ENCODE results near the gene AP2B1. TPM values are rescaled to one million over a fixed set of nuclear protein-coding genes. Genes with fewer than 3 reads are reported as not detected.

The AP2B1 gene
- total and polyA plus RNA-seq, 9 of the 15 experiments (the other 6 are each of a cell fraction or from before 2014, with no cell fraction given): 60.1 to 287 (median 105) TPM

- Histone ChIP-seq H3K27ac (ENCODE audit: extremely low read depth, low read depth, low read length) (no peak overlapping the region), H3K9me1 (ENCODE audit: control insufficient read depth, insufficient read depth, low read length) (no peaks in the 10 kb centered on the region), H3K27me3 (ENCODE audit: control insufficient read depth in 2 of 2, insufficient read depth in 2 of 2, low read length in 2 of 2) (peaks cover under 1 to 1% of the 10 kb centered on the region in 2 experiments; a peak in 3 of 5 replicates), H3K9ac (ENCODE audit: insufficient read depth in 1 of 2, low read depth in 2 of 2, low read length in 2 of 2) (no peak overlapping the region), H3K36me3 (ENCODE audit: control insufficient read depth, insufficient read depth, low read length) (peaks cover 54% of the 10 kb centered on the region), H3K4me3 (no peak overlapping the region), H3K4me2 (ENCODE audit: insufficient read depth, low read length) (no peak overlapping the region), H3K79me2 (ENCODE audit: control insufficient read depth, insufficient read depth, low read length) (no peaks in the 10 kb centered on the region), H2AFZ (ENCODE audit: low read depth, low read length) (no peak overlapping the region), H4K20me1 (replicated peaks; ENCODE audit: control insufficient read depth, insufficient read depth, low read length) (no peaks in the 10 kb centered on the region; the same call in 1 of the 2 replicates), H3K9me3 (replicated peaks; ENCODE audit: control insufficient read depth, insufficient read depth, low read depth, low read length) (no peaks in the 10 kb centered on the region), H3K4me1 (replicated peaks in 1 of 2; ENCODE audit: control insufficient read depth in 2 of 2, insufficient read depth in 2 of 2, low read length in 2 of 2) (peaks cover 3 to 9% of the 10 kb centered on the region in 2 experiments; a peak in 3 of 5 replicates)
- FAIRE-seq: no peak
- no TSS peak for BruUV-seq (replicated peaks)
- no peak for DNase-seq (ENCODE audit: extremely low read depth in 1 of 4, low spot score in 3 of 4)
- TF ChIP-seq ZNF778 (CRISPR knock-in tag; IDR thresholded peaks at IDR 0.05): no peak
- TF ChIP-seq NR3C1 (CRISPR knock-in tag; IDR thresholded peaks at IDR 0.05): no peak
- TF ChIP-seq POLR2AphosphoS2 (IDR thresholded peaks at IDR 0.05; ENCODE audit: low read length): 0 out of 2 replicates have a peak, but pooled peaks have one; percentile 6
- TF ChIP-seq ZNF444 (CRISPR knock-in tag; IDR thresholded peaks at IDR 0.05): no peak
- TF ChIP-seq SUPT5H (IDR thresholded peaks at IDR 0.05): 0 out of 2 replicates have a peak, but pooled peaks have one; percentile 30
- TF ChIP-seq MTA2 (IDR thresholded peaks at IDR 0.05; ENCODE audit: low read depth): no peak
- no peak for TF ChIP-seq RBM14 (IDR thresholded peaks at IDR 0.05; ENCODE audit: borderline replicate concordance, insufficient read depth, low read depth, low read length)
- no peak for TF ChIP-seq ZNF24 (IDR thresholded peaks at IDR 0.05)
- TF ChIP-seq RNF2 (IDR thresholded peaks at IDR 0.05): no peak
- no peak for TF ChIP-seq SFPQ (IDR thresholded peaks at IDR 0.05; ENCODE audit: low read depth, low read length)
- no peak for TF ChIP-seq HNRNPH1 (optimal IDR thresholded peaks at IDR 0.05; ENCODE audit: low read depth, low read length)
- no peak for TF ChIP-seq ZNF445 (CRISPR knock-in tag; IDR thresholded peaks at IDR 0.05; ENCODE audit: low read depth)
- no peak for ATAC-seq
- in situ Hi-C loops (cut with MboI): loop anchor here (25.0 kb wide), 1 partner anchor 1290 kb away; no protein-coding TSS in a partner anchor
- POLR2A ChIA-PET: interaction anchor here (0.6 to 1.0 kb wide), 3 partner anchors 21 to 126 kb away, joined by 3 to 4 read pairs (median 3); no protein-coding TSS in a partner anchor
- CTCF ChIA-PET (ENCODE audit: low intra/inter-chr PET ratio): no interaction called here
- intact Hi-C loops (cut with micrococcal nuclease): no loop called here
- WGBS (ENCODE audit: insufficient coverage, low coverage, missing lambda C conversion rate): 69% methylated on average over 5 of the region's 5 CpGs
Observed at GRCh38 chr17:35726953-35727460, 139.9 kb downstream of the AP2B1 start.

Measured in K562 (cell line).